BJ (cell line): ENCODE data around the gene TNFRSF1B. TPM values are rescaled to one million over a fixed set of nuclear protein-coding genes. Genes with fewer than 3 reads are reported as not detected.
A peak's percentile ranks its signal among the peaks of the same experiment; 100 is the strongest.

ENCODE experiments used
- CTCF ChIA-PET: fragments of 350-600 bp; formaldehyde crosslinking; extraction: SDS; loops from one replicate; lab custom pipeline; 2021; ENCODE audit warnings: antibody characterized with exemption, inconsistent platforms; lab: Yijun Ruan, JAX
- POLR2A ChIA-PET: fragments of 300-600 bp; sonication (Branson Sonifier 250); formaldehyde crosslinking; extraction: SDS; loops from one replicate; lab custom pipeline; 2021; ENCODE audit warnings: antibody characterized with exemption; lab: Charles Lee
- DNase-seq: peaks from one replicate; pipeline ENCODE4 v3.0.0-alpha.2; 2011; ENCODE audit warnings: low read depth
- H3K27me3 ChIP-seq: 2 replicates; pipeline ENCODE4 v1.6.0; 2011; ENCODE audit warnings: low read length; ENCODE audit not compliant: control insufficient read depth, insufficient read depth
- H3K36me3 ChIP-seq: 2 replicates; pipeline ENCODE4 v1.5.1; 2011; ENCODE audit warnings: low read length; ENCODE audit not compliant: control insufficient read depth, insufficient read depth
- H3K4me3 ChIP-seq: 2 replicates; pipeline ENCODE4 v1.5.1; 2011; ENCODE audit warnings: low read depth, mild to moderate bottlenecking, control low read depth, low read length
- CTCF ChIP-seq: IDR thresholded peaks from 2 replicates; pipeline ENCODE4 v1.5.1; 2011; ENCODE audit warnings: low read depth, mild to moderate bottlenecking, control low read depth, inconsistent platforms, low read length, moderate library complexity; ENCODE audit not compliant: insufficient read depth
- polyA plus RNA-seq: library from polyadenylated mRNA; depleted of rRNA; stranded (reverse); fragments of >200 nt; gene quantifications from 2 replicates; pipeline ENCODE4 v1.2.3, GENCODE V29; 2011

The TNFRSF1B gene
- polyA plus RNA-seq, 1 experiment, result 0.60 TPM

GRCh38 chr1:12152113-12152891 lies 14.5 kb upstream of the TNFRSF1B start:
- H3K4me3 ChIP-seq, result no peak overlapping the region
- POLR2A ChIA-PET, result no interaction called here
- CTCF ChIA-PET, result interaction anchor here (1.0 to 1.4 kb wide), 3 partner anchors 9 to 31 kb away, joined by 3 to 5 read pairs (median 5); no protein-coding TSS in a partner anchor
- DNase-seq, result no peak
- no peaks in the 10 kb centered on the region for H3K36me3 ChIP-seq
- no peaks in the 10 kb centered on the region for H3K27me3 ChIP-seq
- TF ChIP-seq CTCF, result no peak

GRCh38 chr1:12153181-12153785 lies 13.5 kb upstream of the TNFRSF1B start:
- POLR2A ChIA-PET, result no interaction called here

GRCh38 chr1:12155328-12155727 lies 11.5 kb upstream of the TNFRSF1B start:
- no peak overlapping the region for H3K4me3 ChIP-seq
- CTCF ChIA-PET, result no interaction called here
- H3K36me3 ChIP-seq, result no peaks in the 10 kb centered on the region
- TF ChIP-seq CTCF, result no peak
- H3K27me3 ChIP-seq, result no peaks in the 10 kb centered on the region
- no peak for DNase-seq
- POLR2A ChIA-PET, result no interaction called here

More at GRCh38 chr1:12153181-12153785, 13.5 kb upstream of the TNFRSF1B start:
- TF ChIP-seq CTCF, result peak; percentile 18; the same call in 1 of the 2 replicates
- Histone ChIP-seq H3K27me3 (no peaks in the 10 kb centered on the region), H3K36me3 (no peaks in the 10 kb centered on the region), H3K4me3 (no peak overlapping the region)
- CTCF ChIA-PET, result interaction anchor here (1.0 to 1.4 kb wide), 4 partner anchors 8 to 31 kb away, joined by 3 to 5 read pairs (median 4); no protein-coding TSS in a partner anchor
- DNase-seq, result peak; percentile 56

- TF ChIP-seq CTCF, result no peak
- DNase-seq, result no peak
- ChIA-PET POLR2A (no interaction called here), CTCF (interaction anchor here (0.5 to 1.7 kb wide), 2 partner anchors 20 to 48 kb away, joined by 3 to 4 read pairs; no protein-coding TSS in a partner anchor)
- H3K27me3 ChIP-seq, result no peaks in the 10 kb centered on the region
- H3K4me3 ChIP-seq, result no peak overlapping the region
- no peaks in the 10 kb centered on the region for H3K36me3 ChIP-seq
Measured at GRCh38 chr1:12157366-12158231, 9.2 kb upstream of the TNFRSF1B start.
